Activated CD8-positive, alpha-beta memory T cell treated with anti-CD3 and anti-CD28 coated beads for 24 hours (primary cell): ENCODE results near the gene RAP2C.

Experiments
- DNase-seq: peaks from one replicate; pipeline ENCODE4 v3.0.0-alpha.2; 2020

RAP2C gene

DNA sequence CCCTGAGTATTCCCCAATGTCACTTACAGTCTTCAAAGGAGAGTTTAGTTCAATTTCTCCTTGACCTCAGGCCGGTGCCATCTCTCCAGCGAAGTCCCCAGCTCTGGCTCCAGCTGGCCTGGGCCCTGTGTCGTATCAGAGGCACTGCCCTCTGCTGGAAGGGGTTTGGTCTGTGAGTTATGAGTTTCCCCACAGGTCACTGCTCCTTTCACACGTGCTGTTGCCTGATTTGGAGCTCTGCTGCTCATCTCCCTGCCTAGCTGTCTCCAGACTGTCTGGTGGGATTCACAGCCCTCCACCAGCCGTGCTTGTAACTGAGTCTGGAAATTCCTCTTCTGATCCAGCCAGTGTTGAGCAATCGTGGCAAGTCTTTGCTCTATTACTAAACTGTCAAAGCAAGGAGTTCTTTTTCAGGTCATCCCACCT, at the start of gene RAP2C:
Gene RAP2C (minus strand): TSS at position 105 of the 426 bp plus-strand sequence. CDS start 2,179 bp downstream, outside the sequence.
- peak; percentile 75 for DNase-seq

DNA sequence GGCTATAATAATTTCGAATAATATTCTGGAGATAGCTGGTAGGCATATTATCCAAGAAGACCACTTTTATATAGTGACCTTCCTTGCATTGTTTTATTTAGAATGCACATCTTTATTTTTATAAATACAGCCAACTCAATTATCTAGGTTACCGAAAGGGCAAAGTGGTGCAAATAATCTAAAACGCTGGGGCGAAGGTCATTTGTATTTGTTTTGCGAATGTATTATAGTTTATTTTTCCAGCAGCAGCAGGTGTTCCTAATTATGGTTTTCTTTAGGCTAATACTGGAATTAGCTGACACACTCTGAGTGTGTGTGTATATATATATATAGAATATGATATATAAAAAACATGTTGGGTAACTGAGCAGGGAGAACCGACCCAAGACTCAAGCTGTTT, 48.1 kb upstream of the RAP2C start:
- DNase-seq, result no peak

GRCh38 chrX:132266583-132267355, 47.5 kb upstream of the RAP2C start:
- no peak for DNase-seq

DNA sequence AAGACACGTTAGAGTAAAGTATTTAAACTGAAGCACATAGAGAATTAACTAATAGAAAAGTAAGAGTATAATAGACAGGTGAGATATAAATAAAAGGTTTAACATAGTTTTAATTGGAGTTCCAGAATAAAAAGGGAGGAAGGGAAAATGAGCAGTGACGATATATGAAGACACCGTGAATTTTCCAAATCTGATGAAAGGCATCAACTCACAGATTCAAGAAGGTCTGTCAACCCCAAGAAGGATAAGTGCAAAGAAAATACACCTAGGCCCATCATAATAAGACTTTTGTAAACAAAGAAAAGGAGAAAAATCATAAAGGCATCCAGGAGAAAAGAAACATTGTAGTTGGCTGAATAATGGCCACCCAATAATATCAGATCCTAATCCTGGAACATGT, 43.9 kb upstream of the RAP2C start:
- DNase-seq, result no peak

DNA sequence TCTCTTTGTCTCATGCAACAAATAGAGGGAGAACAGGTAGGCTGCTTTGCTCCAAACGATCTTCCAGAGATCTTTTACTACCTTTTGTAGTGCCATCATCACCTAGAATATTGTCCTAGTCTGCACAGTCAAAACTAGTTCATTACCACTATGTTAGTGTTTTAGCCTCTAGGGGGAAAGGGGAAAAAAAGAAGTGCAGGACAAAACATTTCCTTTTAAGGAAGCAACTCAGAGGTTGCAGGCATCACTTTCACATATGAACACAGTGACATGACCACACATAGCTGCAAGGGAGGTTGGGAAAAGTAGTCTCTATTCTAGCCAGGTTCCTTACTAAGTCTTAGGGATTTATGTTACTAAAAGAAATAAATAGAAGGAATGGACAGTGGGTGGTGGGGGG, 39.3 kb upstream of the RAP2C start:
- no peak for DNase-seq

DNA sequence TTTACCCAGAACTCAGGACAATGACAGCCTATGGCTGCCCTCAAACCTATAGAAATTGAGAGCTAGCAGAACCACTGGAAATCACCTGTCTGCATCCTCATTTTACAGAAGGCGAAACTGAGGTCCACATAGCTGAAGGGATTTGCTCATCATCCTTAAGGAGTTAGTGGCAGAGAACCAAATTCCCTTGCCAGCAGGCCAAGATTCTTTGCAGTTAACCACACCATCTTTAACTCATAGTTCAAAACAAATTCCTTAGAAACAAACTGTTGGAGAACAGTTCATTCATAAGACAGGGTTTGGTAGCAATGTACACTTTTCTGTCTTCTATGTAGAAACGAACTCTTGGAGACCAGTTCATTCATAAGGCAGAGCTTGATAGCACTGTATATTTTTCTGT, 37.9 kb upstream of the RAP2C start:
- no peak for DNase-seq

- DNase-seq, result no peak
These were observed 16.9 kb upstream of the RAP2C start for GRCh38 chrX:132236121-132236520.

DNA sequence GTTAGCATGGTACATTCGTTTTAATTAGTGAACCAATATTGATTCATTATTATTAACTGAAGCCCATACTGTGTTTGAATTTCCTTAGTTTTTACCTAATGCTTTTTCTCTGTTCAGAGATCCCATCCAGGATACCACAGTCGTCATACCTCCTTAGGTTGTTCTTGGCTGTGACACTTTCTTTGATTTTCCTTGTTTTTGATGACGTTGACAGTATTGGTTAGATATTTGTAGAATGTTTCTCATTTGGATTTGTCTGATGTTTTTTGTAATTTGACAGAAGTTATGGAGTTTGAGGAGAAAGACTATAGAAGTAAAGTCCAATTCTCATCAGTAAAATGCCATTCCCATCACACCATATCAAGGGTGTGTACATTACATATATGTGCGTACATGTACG, 16.2 kb upstream of the RAP2C start:
- DNase-seq, result no peak

GRCh38 chrX:132231587-132231986, 12.3 kb upstream of the RAP2C start:
- DNase-seq, result no peak

DNA sequence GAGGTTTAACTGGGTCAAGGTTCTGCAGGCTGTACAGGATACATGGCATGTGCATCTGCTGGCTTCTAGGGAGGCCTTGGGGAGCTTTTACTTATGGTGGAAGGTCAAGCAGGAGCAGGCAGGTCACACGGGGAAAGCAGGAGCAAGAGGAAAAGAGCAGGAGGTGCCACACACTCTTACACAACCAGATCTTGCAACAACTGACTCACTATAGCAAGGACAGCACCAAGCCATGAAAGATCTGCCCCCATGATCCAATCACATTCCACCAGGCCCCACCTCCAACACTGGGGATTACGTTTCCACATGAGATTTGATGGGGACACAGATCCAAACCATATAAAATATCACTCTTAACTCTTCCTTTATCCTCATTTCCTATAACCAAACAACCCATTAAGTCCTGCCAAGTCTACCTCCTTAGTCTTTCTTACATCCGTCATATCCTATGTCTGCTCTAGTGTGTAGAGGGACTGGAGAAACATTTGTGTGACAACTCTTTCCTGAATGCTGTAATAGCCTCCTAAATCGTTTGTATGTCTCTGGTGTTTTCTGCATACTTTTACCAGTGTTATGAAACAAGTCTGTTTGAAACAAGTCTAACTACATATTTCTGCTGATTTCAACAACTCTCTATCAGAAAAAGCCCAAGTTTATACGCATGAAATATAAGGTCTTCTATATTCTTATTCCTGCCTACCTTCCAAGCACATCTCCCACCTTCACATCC, 8.3 kb upstream of the RAP2C start:
- no peak for DNase-seq

DNA sequence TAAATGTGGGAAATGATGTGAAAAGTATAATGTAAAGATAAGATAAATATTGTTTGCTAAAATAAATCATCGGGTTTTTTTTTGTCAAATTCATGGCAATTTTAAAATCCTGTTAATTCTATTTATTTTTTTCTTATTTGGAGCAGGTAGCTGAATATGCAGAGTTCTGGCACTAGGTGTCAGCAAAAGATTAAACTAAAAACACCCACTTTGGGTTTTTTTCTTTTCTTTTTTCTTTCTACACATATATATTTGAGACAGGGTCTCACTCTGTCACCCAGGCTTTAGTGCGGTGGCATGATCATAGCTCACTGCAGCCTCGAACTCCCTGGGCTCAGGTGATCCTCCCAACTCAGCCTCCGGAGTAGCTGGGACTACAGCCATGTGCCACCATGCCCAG, 6.9 kb upstream of the RAP2C start:
- no peak for DNase-seq

GRCh38 chrX:132218100-132218812, 991 bp downstream of the RAP2C start:
- peak; percentile 83 for DNase-seq

GRCh38 chrX:132217203-132218073, 1.8 kb downstream of the RAP2C start:
- peak; percentile 83 for DNase-seq

- DNase-seq, result no peak
These were observed 2.4 kb downstream of the RAP2C start for GRCh38 chrX:132216806-132217202.

DNA sequence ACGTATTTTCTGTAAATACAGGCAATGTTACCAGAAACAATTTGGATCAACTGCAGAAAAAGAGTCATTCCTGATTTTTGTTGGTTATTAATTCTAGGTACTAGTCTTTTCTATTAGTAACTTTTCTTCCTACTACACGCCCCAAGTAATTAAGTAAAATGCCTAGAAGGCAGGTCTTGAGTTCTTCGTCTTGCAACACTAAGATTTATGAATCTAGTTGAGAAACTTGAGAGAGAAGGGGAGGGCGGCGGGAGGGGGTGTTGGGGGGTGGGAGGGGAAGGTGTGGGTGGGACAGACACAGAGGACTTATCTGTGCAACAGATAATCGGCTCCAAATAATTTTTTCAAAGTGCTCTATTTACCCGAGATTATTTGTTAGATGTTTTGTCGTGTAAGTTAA, 3.0 kb downstream of the RAP2C start:
- DNase-seq, result no peak

GRCh38 chrX:132214518-132214917, 4.7 kb downstream of the RAP2C start:
- DNase-seq, result no peak

GRCh38 chrX:132209527-132209926, 9.7 kb downstream of the RAP2C start:
- no peak for DNase-seq

- DNase-seq, result no peak
These were observed 10.8 kb downstream of the RAP2C start for GRCh38 chrX:132208422-132208821.

GRCh38 chrX:132207996-132208395, 11.3 kb downstream of the RAP2C start:
- DNase-seq, result no peak

DNA sequence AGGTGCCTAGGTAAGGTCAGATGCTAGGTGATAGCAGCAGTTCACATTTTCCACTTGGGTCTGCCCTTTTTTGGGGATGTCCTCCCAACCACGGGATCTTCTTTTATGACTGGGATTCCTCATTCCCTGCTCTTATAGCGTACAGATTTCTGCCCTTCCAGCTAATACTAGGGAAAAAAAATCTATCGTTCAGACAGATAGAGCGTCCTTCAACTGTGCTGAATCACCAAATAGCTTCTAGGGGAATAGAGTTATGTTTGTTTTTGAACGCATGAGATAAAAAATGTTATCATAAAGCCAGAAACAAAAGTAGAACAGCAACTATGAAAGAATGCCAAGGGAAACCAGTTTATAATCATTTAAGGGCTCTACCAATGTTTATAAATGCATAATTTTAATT, 13.0 kb downstream of the RAP2C start:
- DNase-seq, result no peak

GRCh38 chrX:132204629-132205028, 14.6 kb downstream of the RAP2C start:
- DNase-seq, result no peak

DNA sequence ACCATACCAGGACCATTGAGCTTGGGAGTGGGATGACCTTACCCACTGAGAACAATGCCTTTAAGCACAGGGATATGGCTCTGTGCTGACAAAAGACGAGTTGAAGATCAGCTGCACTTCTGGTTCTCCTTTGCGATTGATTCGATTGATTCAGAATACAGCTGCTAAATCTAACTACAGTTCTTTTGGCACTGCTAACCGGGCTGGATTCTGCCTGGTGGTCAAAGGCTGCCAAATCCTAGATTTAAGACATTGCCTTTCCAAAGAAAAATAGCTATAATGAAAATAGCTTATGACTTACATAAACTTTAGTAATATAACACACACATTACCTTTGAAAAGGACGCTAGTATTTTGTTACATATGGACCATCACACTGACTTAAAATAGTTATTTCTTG, 18.3 kb downstream of the RAP2C start:
- DNase-seq, result no peak

- no peak for DNase-seq
These were observed 19.3 kb downstream of the RAP2C start for GRCh38 chrX:132199941-132200340.
